ENCODE data around the gene CKAP2L.

Gene CKAP2L

DNA sequence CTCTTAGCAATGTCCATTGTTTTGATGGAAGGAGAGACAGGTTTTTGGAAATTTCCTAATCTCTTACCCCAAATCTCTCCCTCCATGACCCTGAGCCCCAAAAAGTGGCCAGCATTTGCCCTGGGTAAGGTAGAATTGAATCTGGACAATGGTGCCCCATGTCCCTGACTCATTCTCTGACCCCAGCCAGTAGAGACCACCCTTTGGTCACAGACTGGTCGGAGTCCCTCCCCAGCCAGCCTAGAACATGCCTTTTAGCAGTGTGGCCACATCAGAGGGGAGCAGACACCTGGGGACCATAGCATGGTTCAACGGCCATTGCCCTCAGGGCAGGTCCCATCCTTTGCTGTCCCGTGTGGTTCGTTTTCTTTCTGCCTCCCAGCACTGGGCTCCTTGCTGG lies 50.1 kb downstream of the CKAP2L start:
- DNase-seq: no peak
- H3K9ac ChIP-seq (ENCODE audit: low read length): no peak overlapping the region
- no peaks in the 10 kb centered on the region for H3K36me3 ChIP-seq (replicated peaks; ENCODE audit: insufficient read depth, low read length)
- H2AFZ ChIP-seq (ENCODE audit: low read length): no peak overlapping the region
- H3K4me3 ChIP-seq (ENCODE audit: low read length): no peak overlapping the region
- H3F3A ChIP-seq (ENCODE audit: insufficient read depth, low read length): no peaks in the 10 kb centered on the region
- H3K4me2 ChIP-seq (ENCODE audit: low read depth, low read length): no peak overlapping the region
- no peaks in the 10 kb centered on the region for H3K4me1 ChIP-seq (ENCODE audit: low read length)
- TF ChIP-seq, protein P1, sequence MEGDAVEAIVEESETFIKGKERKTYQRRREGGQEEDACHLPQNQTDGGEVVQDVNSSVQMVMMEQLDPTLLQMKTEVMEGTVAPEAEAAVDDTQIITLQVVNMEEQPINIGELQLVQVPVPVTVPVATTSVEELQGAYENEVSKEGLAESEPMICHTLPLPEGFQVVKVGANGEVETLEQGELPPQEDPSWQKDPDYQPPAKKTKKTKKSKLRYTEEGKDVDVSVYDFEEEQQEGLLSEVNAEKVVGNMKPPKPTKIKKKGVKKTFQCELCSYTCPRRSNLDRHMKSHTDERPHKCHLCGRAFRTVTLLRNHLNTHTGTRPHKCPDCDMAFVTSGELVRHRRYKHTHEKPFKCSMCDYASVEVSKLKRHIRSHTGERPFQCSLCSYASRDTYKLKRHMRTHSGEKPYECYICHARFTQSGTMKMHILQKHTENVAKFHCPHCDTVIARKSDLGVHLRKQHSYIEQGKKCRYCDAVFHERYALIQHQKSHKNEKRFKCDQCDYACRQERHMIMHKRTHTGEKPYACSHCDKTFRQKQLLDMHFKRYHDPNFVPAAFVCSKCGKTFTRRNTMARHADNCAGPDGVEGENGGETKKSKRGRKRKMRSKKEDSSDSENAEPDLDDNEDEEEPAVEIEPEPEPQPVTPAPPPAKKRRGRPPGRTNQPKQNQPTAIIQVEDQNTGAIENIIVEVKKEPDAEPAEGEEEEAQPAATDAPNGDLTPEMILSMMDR (IDR thresholded peaks at IDR 0.05; ENCODE audit: low read length): no peak
- no peak for TF ChIP-seq EZH2phosphoT487 (IDR thresholded peaks at IDR 0.05; ENCODE audit: low read length)
- TF ChIP-seq EZH2 (optimal IDR thresholded peaks at IDR 0.05; ENCODE audit: low read depth, low read length): no peak
- H3K27ac ChIP-seq (ENCODE audit: low read length): no peak overlapping the region
- 0 out of 2 replicates have a peak, but pooled peaks cover 5% of the 10 kb centered on the region for H3K27me3 ChIP-seq (replicated peaks; ENCODE audit: insufficient read depth, low read length)
- H3K79me2 ChIP-seq (ENCODE audit: low read length): no peaks in the 10 kb centered on the region
- H3K9me3 ChIP-seq (replicated peaks; ENCODE audit: insufficient read depth, low read length): no peaks in the 10 kb centered on the region
- no peaks in the 10 kb centered on the region for H3K9me2 ChIP-seq (replicated peaks; ENCODE audit: insufficient read depth, low read length)
- no peaks in the 10 kb centered on the region for H4K20me1 ChIP-seq (ENCODE audit: insufficient read depth, low read length)

DNA sequence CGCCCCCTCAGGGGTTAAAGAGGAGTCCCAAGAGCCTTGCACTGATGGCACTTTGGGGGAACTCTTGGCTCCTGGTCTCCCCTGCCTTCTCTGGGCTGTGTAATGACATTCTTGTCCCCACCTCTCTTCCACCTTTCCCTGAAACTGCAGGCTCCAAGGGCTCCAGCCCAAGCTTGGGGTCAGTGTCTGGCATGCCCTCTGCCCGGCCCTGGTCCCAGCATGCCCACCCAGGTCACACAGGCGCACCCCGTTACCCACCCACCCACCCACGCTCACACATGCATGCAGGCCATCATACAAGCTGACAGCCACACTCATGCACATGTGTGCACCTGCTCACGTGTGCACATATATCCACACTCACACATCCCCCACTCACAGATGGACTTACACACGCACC lies 50.5 kb downstream of the CKAP2L start:
- Histone ChIP-seq H3K9me3 (replicated peaks; ENCODE audit: insufficient read depth, low read length) (no peaks in the 10 kb centered on the region), H3K27me3 (replicated peaks; ENCODE audit: insufficient read depth, low read length) (0 out of 2 replicates have a peak, but pooled peaks cover 2% of the 10 kb centered on the region), H3K4me2 (ENCODE audit: low read depth, low read length) (no peak overlapping the region), H3K9ac (ENCODE audit: low read length) (no peak overlapping the region), H3K79me2 (ENCODE audit: low read length) (no peaks in the 10 kb centered on the region), H3K4me1 (ENCODE audit: low read length) (no peaks in the 10 kb centered on the region), H3K27ac (ENCODE audit: low read length) (no peak overlapping the region), H3K9me2 (replicated peaks; ENCODE audit: insufficient read depth, low read length) (no peaks in the 10 kb centered on the region), H3K36me3 (replicated peaks; ENCODE audit: insufficient read depth, low read length) (no peaks in the 10 kb centered on the region), H3F3A (ENCODE audit: insufficient read depth, low read length) (no peaks in the 10 kb centered on the region), H4K20me1 (ENCODE audit: insufficient read depth, low read length) (no peaks in the 10 kb centered on the region), H3K4me3 (ENCODE audit: low read length) (no peak overlapping the region), H2AFZ (ENCODE audit: low read length) (no peak overlapping the region)
- no peak for DNase-seq
- TF ChIP-seq, protein P1 (IDR thresholded peaks at IDR 0.05; ENCODE audit: low read length): no peak
- no peak for TF ChIP-seq EZH2phosphoT487 (IDR thresholded peaks at IDR 0.05; ENCODE audit: low read length)
- no peak for TF ChIP-seq EZH2 (optimal IDR thresholded peaks at IDR 0.05; ENCODE audit: low read depth, low read length)

DNA sequence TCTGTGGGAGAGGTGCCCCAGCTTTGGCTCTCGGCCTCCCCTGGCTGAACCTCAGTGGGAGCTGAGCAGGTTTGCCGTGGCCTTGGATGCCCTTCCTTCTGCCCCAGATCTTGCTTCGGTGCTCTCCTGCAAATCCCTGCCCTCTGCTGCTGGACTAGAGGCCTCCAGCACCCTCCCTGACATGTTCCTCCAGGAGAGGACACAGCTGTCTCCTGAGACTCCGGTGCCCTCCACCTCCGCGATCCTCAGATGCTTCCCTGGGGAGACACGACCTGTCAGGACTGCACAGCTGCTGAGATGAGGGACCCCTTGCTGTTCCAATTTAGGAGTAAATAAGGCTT lies 50.9 kb downstream of the CKAP2L start:
- H3K9me2 ChIP-seq (replicated peaks; ENCODE audit: insufficient read depth, low read length): no peaks in the 10 kb centered on the region
- no peak for DNase-seq
- no peak overlapping the region for H3K9ac ChIP-seq (ENCODE audit: low read length)
- no peak overlapping the region for H2AFZ ChIP-seq (ENCODE audit: low read length)
- H3K4me3 ChIP-seq (ENCODE audit: low read length): no peak overlapping the region
- TF ChIP-seq EZH2phosphoT487 (IDR thresholded peaks at IDR 0.05; ENCODE audit: low read length): no peak
- TF ChIP-seq EZH2 (optimal IDR thresholded peaks at IDR 0.05; ENCODE audit: low read depth, low read length): no peak
- TF ChIP-seq, protein P1 (IDR thresholded peaks at IDR 0.05; ENCODE audit: low read length): no peak
- no peaks in the 10 kb centered on the region for H4K20me1 ChIP-seq (ENCODE audit: insufficient read depth, low read length)
- no peaks in the 10 kb centered on the region for H3K9me3 ChIP-seq (replicated peaks; ENCODE audit: insufficient read depth, low read length)
- H3K36me3 ChIP-seq (replicated peaks; ENCODE audit: insufficient read depth, low read length): no peaks in the 10 kb centered on the region
- H3K79me2 ChIP-seq (ENCODE audit: low read length): no peaks in the 10 kb centered on the region
- no peak overlapping the region for H3K4me2 ChIP-seq (ENCODE audit: low read depth, low read length)
- H3K4me1 ChIP-seq (ENCODE audit: low read length): no peaks in the 10 kb centered on the region
- no peaks in the 10 kb centered on the region for H3K27me3 ChIP-seq (replicated peaks; ENCODE audit: insufficient read depth, low read length)
- H3K27ac ChIP-seq (ENCODE audit: low read length): no peak overlapping the region
- no peaks in the 10 kb centered on the region for H3F3A ChIP-seq (ENCODE audit: insufficient read depth, low read length)

All from MM.1S (cell line).